ENCODE measurements around the gene ATXN7L1.
A peak's percentile ranks its signal among the peaks of the same experiment; 100 is the strongest.

Gene ATXN7L1

DNA sequence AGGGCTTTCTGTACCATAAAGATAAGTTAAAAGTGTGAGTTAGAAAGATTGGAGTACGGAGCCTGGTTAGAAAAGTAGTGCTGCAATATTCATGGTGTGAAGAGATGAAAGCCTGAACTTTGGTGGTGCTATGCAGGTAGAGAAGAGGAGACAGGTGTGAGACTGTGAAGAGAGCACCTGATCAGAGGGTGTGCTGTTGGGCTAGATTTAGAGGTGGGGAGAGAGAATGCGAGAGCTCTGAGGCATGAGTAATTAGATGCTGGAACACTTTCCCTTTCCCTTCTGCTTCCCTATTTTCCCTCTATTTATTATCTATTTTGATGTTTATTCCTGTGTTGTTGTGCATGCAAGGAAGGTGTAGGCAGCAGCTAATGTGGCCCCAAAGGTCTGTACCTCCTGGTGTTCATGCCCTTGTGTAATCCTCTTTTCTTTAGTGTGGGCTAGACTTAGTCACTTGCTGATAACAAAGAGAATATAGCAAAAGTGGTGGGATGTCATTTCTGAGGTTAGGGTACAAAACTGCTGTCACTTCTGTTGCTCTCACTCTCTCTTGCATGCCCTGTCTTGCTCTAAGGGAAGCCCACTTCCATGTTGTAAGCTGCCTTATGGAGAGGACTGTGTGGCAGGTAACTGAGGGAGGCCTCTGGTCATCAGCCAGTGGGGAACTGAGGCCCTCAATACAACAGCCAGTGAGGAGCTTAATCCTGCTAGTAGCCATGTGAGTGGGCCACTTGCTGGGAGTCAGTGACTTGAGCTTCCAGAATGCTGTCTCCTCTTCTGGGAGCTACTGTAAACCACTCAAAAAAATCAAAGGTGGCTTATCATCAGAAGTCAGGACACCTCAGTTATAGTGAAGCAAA lies 2.6 kb upstream of the ATXN7L1 start:
- Histone ChIP-seq H3K4me1 (ENCODE audit: control insufficient read depth in 1 of 2, insufficient read depth in 2 of 2, low read length in 2 of 2) (peaks cover 24 to 28% of the 10 kb centered on the region in 2 donors), H3K27ac (ENCODE audit: low read depth, low read length) (no peak overlapping the region), H3K9ac (ENCODE audit: low read depth in 1 of 2, low read length in 2 of 2) (peak overlapping the region; percentile 2 to 60), H3K27me3 (ENCODE audit: control insufficient read depth in 1 of 2, insufficient read depth in 2 of 2, low read length in 2 of 2) (no peaks in the 10 kb centered on the region), H3K4me3 (ENCODE audit: low read depth in 1 of 2, low read length in 2 of 2) (peak overlapping the region; percentile 77), H3K9me3 (ENCODE audit: control insufficient read depth in 1 of 2, low read length in 2 of 2) (no peaks in the 10 kb centered on the region), H3K36me3 (ENCODE audit: control insufficient read depth in 1 of 2, insufficient read depth in 2 of 2, low read length in 2 of 2) (peaks cover 0 to 4% of the 10 kb centered on the region in 2 donors)

DNA sequence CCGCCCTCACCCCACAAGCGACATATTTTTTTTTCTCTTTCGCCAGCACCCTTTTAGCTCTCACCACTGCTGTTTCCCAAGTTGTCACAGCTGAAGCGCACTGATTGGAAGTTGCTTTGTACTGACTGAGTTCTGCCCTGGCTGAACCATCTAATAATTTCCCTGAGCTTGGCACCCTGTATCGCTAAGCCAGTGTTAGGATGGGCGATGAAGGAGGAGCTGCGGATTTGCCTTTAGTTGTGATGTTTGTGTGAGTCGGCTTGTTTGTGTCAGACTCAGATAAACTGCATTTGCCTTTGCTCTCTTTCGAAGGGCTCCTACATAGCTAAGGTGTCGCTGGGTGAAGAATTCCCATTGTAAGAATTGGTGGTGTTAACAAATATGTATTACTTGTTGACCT lies 1.3 kb upstream of the ATXN7L1 start:
- H3K4me3 ChIP-seq (ENCODE audit: low read depth in 1 of 2, low read length in 2 of 2): peak overlapping the region; percentile 77
- no peaks in the 10 kb centered on the region for H3K27me3 ChIP-seq (ENCODE audit: control insufficient read depth in 1 of 2, insufficient read depth in 2 of 2, low read length in 2 of 2)
- peak overlapping the region; percentile 60 to 73 for H3K9ac ChIP-seq (ENCODE audit: low read depth in 1 of 2, low read length in 2 of 2)
- H3K4me1 ChIP-seq (ENCODE audit: control insufficient read depth in 1 of 2, insufficient read depth in 2 of 2, low read length in 2 of 2): peaks cover 24 to 28% of the 10 kb centered on the region in 2 donors
- H3K9me3 ChIP-seq (ENCODE audit: control insufficient read depth in 1 of 2, low read length in 2 of 2): no peaks in the 10 kb centered on the region
- peaks cover 0 to 10% of the 10 kb centered on the region in 2 donors for H3K36me3 ChIP-seq (ENCODE audit: control insufficient read depth in 1 of 2, insufficient read depth in 2 of 2, low read length in 2 of 2)
- H3K27ac ChIP-seq (ENCODE audit: low read depth, low read length): no peak overlapping the region

GRCh38 chr7:105876964-105877601 lies 684 bp upstream of the ATXN7L1 start:
- H3K9ac ChIP-seq (ENCODE audit: low read depth in 1 of 2, low read length in 2 of 2): peak overlapping the region; percentile 60 to 73
- peaks cover 0 to 10% of the 10 kb centered on the region in 2 donors for H3K36me3 ChIP-seq (ENCODE audit: control insufficient read depth in 1 of 2, insufficient read depth in 2 of 2, low read length in 2 of 2)
- no peaks in the 10 kb centered on the region for H3K9me3 ChIP-seq (ENCODE audit: control insufficient read depth in 1 of 2, low read length in 2 of 2)
- peak overlapping the region; percentile 77 for H3K4me3 ChIP-seq (ENCODE audit: low read depth in 1 of 2, low read length in 2 of 2)
- peaks cover 24 to 28% of the 10 kb centered on the region in 2 donors for H3K4me1 ChIP-seq (ENCODE audit: control insufficient read depth in 1 of 2, insufficient read depth in 2 of 2, low read length in 2 of 2)
- no peaks in the 10 kb centered on the region for H3K27me3 ChIP-seq (ENCODE audit: control insufficient read depth in 1 of 2, insufficient read depth in 2 of 2, low read length in 2 of 2)
- H3K27ac ChIP-seq (ENCODE audit: low read depth, low read length): peak overlapping the region; percentile 47

- H3K9ac ChIP-seq (ENCODE audit: low read depth in 1 of 2, low read length in 2 of 2): peak overlapping the region; percentile 89 to 97
- H3K4me3 ChIP-seq (ENCODE audit: low read depth in 1 of 2, low read length in 2 of 2): peak overlapping the region; percentile 91 to 97
- H3K4me1 ChIP-seq (ENCODE audit: control insufficient read depth in 1 of 2, insufficient read depth in 2 of 2, low read length in 2 of 2): peaks cover 24 to 28% of the 10 kb centered on the region in 2 donors
- H3K27ac ChIP-seq (ENCODE audit: low read depth, low read length): no peak overlapping the region
- H3K36me3 ChIP-seq (ENCODE audit: control insufficient read depth in 1 of 2, insufficient read depth in 2 of 2, low read length in 2 of 2): peaks cover 0 to 10% of the 10 kb centered on the region in 2 donors
- no peaks in the 10 kb centered on the region for H3K27me3 ChIP-seq (ENCODE audit: control insufficient read depth in 1 of 2, insufficient read depth in 2 of 2, low read length in 2 of 2)
- no peaks in the 10 kb centered on the region for H3K9me3 ChIP-seq (ENCODE audit: control insufficient read depth in 1 of 2, low read length in 2 of 2)
Measured at GRCh38 chr7:105875505-105875904, 894 bp downstream of the ATXN7L1 start.

- Histone ChIP-seq H3K27me3 (ENCODE audit: control insufficient read depth in 1 of 2, insufficient read depth in 2 of 2, low read length in 2 of 2) (no peaks in the 10 kb centered on the region), H3K4me1 (ENCODE audit: control insufficient read depth in 1 of 2, insufficient read depth in 2 of 2, low read length in 2 of 2) (peaks cover 20 to 25% of the 10 kb centered on the region in 2 donors), H3K4me3 (ENCODE audit: low read depth in 1 of 2, low read length in 2 of 2) (no peak overlapping the region), H3K27ac (ENCODE audit: low read depth, low read length) (no peak overlapping the region), H3K9me3 (ENCODE audit: control insufficient read depth in 1 of 2, low read length in 2 of 2) (no peaks in the 10 kb centered on the region), H3K9ac (ENCODE audit: low read depth in 1 of 2, low read length in 2 of 2) (no peak overlapping the region), H3K36me3 (ENCODE audit: control insufficient read depth in 1 of 2, insufficient read depth in 2 of 2, low read length in 2 of 2) (peaks cover 0 to 10% of the 10 kb centered on the region in 2 donors)
Measured at GRCh38 chr7:105874055-105874454, 2.3 kb downstream of the ATXN7L1 start.

- no peak overlapping the region for H3K9ac ChIP-seq (ENCODE audit: low read depth in 1 of 2, low read length in 2 of 2)
- no peak overlapping the region for H3K27ac ChIP-seq (ENCODE audit: low read depth, low read length)
- no peak overlapping the region for H3K4me3 ChIP-seq (ENCODE audit: low read depth in 1 of 2, low read length in 2 of 2)
- no peaks in the 10 kb centered on the region for H3K9me3 ChIP-seq (ENCODE audit: control insufficient read depth in 1 of 2, low read length in 2 of 2)
- peaks cover 10 to 11% of the 10 kb centered on the region in 2 donors for H3K4me1 ChIP-seq (ENCODE audit: control insufficient read depth in 1 of 2, insufficient read depth in 2 of 2, low read length in 2 of 2)
- peaks cover 0 to 14% of the 10 kb centered on the region in 2 donors for H3K36me3 ChIP-seq (ENCODE audit: control insufficient read depth in 1 of 2, insufficient read depth in 2 of 2, low read length in 2 of 2)
- no peaks in the 10 kb centered on the region for H3K27me3 ChIP-seq (ENCODE audit: control insufficient read depth in 1 of 2, insufficient read depth in 2 of 2, low read length in 2 of 2)
Measured at GRCh38 chr7:105872491-105872890, 3.9 kb downstream of the ATXN7L1 start.

- Histone ChIP-seq H3K27me3 (ENCODE audit: control insufficient read depth in 1 of 2, insufficient read depth in 2 of 2, low read length in 2 of 2) (no peaks in the 10 kb centered on the region), H3K9me3 (ENCODE audit: control insufficient read depth in 1 of 2, low read length in 2 of 2) (no peaks in the 10 kb centered on the region), H3K4me3 (ENCODE audit: low read depth in 1 of 2, low read length in 2 of 2) (no peak overlapping the region), H3K4me1 (ENCODE audit: control insufficient read depth in 1 of 2, insufficient read depth in 2 of 2, low read length in 2 of 2) (peaks cover 7 to 10% of the 10 kb centered on the region in 2 donors), H3K9ac (ENCODE audit: low read depth in 1 of 2, low read length in 2 of 2) (no peak overlapping the region), H3K27ac (ENCODE audit: low read depth, low read length) (no peak overlapping the region), H3K36me3 (ENCODE audit: control insufficient read depth in 1 of 2, insufficient read depth in 2 of 2, low read length in 2 of 2) (peaks cover under 1 to 20% of the 10 kb centered on the region in 2 donors)
Measured at GRCh38 chr7:105871142-105871541, 5.3 kb downstream of the ATXN7L1 start.

GRCh38 chr7:105866102-105866801 lies 10.1 kb downstream of the ATXN7L1 start:
- H3K27ac ChIP-seq (ENCODE audit: low read depth, low read length): no peak overlapping the region

GRCh38 chr7:105863876-105864275 lies 12.5 kb downstream of the ATXN7L1 start:
- Histone ChIP-seq H3K4me3 (ENCODE audit: low read depth in 1 of 2, low read length in 2 of 2) (no peak overlapping the region), H3K27me3 (ENCODE audit: control insufficient read depth in 1 of 2, insufficient read depth in 2 of 2, low read length in 2 of 2) (no peaks in the 10 kb centered on the region), H3K4me1 (ENCODE audit: control insufficient read depth in 1 of 2, insufficient read depth in 2 of 2, low read length in 2 of 2) (no peaks in the 10 kb centered on the region), H3K9ac (ENCODE audit: low read depth in 1 of 2, low read length in 2 of 2) (no peak overlapping the region), H3K9me3 (ENCODE audit: control insufficient read depth in 1 of 2, low read length in 2 of 2) (no peaks in the 10 kb centered on the region), H3K27ac (ENCODE audit: low read depth, low read length) (no peak overlapping the region), H3K36me3 (ENCODE audit: control insufficient read depth in 1 of 2, insufficient read depth in 2 of 2, low read length in 2 of 2) (peaks cover 4 to 15% of the 10 kb centered on the region in 2 donors)

More at GRCh38 chr7:105866102-105866801, 10.1 kb downstream of the ATXN7L1 start:
- H3K4me1 ChIP-seq (ENCODE audit: control insufficient read depth in 1 of 2, insufficient read depth in 2 of 2, low read length in 2 of 2): no peaks in the 10 kb centered on the region
- H3K9ac ChIP-seq (ENCODE audit: low read depth in 1 of 2, low read length in 2 of 2): no peak overlapping the region
- no peaks in the 10 kb centered on the region for H3K9me3 ChIP-seq (ENCODE audit: control insufficient read depth in 1 of 2, low read length in 2 of 2)
- H3K27me3 ChIP-seq (ENCODE audit: control insufficient read depth in 1 of 2, insufficient read depth in 2 of 2, low read length in 2 of 2): no peaks in the 10 kb centered on the region
- H3K4me3 ChIP-seq (ENCODE audit: low read depth in 1 of 2, low read length in 2 of 2): no peak overlapping the region
- H3K36me3 ChIP-seq (ENCODE audit: control insufficient read depth in 1 of 2, insufficient read depth in 2 of 2, low read length in 2 of 2): peaks cover 4 to 15% of the 10 kb centered on the region in 2 donors

- Histone ChIP-seq H3K27ac (ENCODE audit: low read depth, low read length) (no peak overlapping the region), H3K4me3 (ENCODE audit: low read depth in 1 of 2, low read length in 2 of 2) (no peak overlapping the region), H3K27me3 (ENCODE audit: control insufficient read depth in 1 of 2, insufficient read depth in 2 of 2, low read length in 2 of 2) (no peaks in the 10 kb centered on the region), H3K9ac (ENCODE audit: low read depth in 1 of 2, low read length in 2 of 2) (no peak overlapping the region), H3K36me3 (ENCODE audit: control insufficient read depth in 1 of 2, insufficient read depth in 2 of 2, low read length in 2 of 2) (peaks cover 4 to 13% of the 10 kb centered on the region in 2 donors), H3K9me3 (ENCODE audit: control insufficient read depth in 1 of 2, low read length in 2 of 2) (no peaks in the 10 kb centered on the region), H3K4me1 (ENCODE audit: control insufficient read depth in 1 of 2, insufficient read depth in 2 of 2, low read length in 2 of 2) (no peaks in the 10 kb centered on the region)
Measured at GRCh38 chr7:105862770-105863169, 13.6 kb downstream of the ATXN7L1 start.

All from duodenal mucosa (tissue), 2 donors.